CD14-positive monocyte (primary cell): ENCODE measurements around the gene RAB25. TPM values are rescaled to one million over a fixed set of nuclear protein-coding genes. Genes with fewer than 3 reads are reported as not detected.
"Not testable (repeated sequence)": the region's sequence is repeated elsewhere in the genome, so short reads cannot be mapped to it uniquely, and the experiment has no call there.

Experiments used
- DNase-seq, 3 donors: peaks; one replicate each; pipeline ENCODE4 v3.0.0-alpha.2; 2011 to 2022
- H2AFZ ChIP-seq: 2 replicates; pipeline ENCODE4 v1.6.0; 2012; ENCODE audit warnings: mild to moderate bottlenecking, low read depth, low read length, inconsistent platforms; ENCODE audit not compliant: insufficient read depth, poor library complexity, severe bottlenecking
- H3K27ac ChIP-seq, 2 donors: 1 replicate in 1 of 2; 2 replicates in 1 of 2; pipeline ENCODE4 v1.5.1; 2012 to 2013; ENCODE audit warnings: low read length in 2 of 2, control low read depth in 1 of 2, inconsistent platforms in 1 of 2, low read depth in 1 of 2, mild to moderate bottlenecking in 1 of 2
- H3K27me3 ChIP-seq, 2 donors: one replicate each; pipeline versions ENCODE4 v1.6.0 to v1.6.1; 2011 to 2013; ENCODE audit warnings: low read length in 2 of 2; ENCODE audit not compliant: control insufficient read depth in 2 of 2, insufficient read depth in 2 of 2
- H3K36me3 ChIP-seq, 2 donors: replicated peaks in 1 of 2; 1 replicate in 1 of 2; 2 replicates in 1 of 2; pipeline versions ENCODE4 v1.5.1 to v1.6.1; 2012 to 2013; ENCODE audit warnings: low read length in 2 of 2, control low read depth in 1 of 2, inconsistent platforms in 1 of 2, mild to moderate bottlenecking in 1 of 2; ENCODE audit not compliant: insufficient read depth in 2 of 2, control insufficient read depth in 1 of 2
- H3K4me1 ChIP-seq, 2 donors: 1 replicate in 1 of 2; 2 replicates in 1 of 2; pipeline versions ENCODE4 v1.5.1 to v1.6.1; 2012 to 2013; ENCODE audit warnings: low read length in 2 of 2, control low read depth in 1 of 2, inconsistent platforms in 1 of 2, mild to moderate bottlenecking in 1 of 2, moderate library complexity in 1 of 2; ENCODE audit not compliant: insufficient read depth in 2 of 2, control insufficient read depth in 1 of 2
- H3K4me2 ChIP-seq: replicated peaks from 2 replicates; pipeline ENCODE3; 2012; ENCODE audit warnings: low read length, moderate library complexity, mild to moderate bottlenecking; ENCODE audit not compliant: poor library complexity, severe bottlenecking; ENCODE audit errors: extremely low read depth
- H3K4me3 ChIP-seq, 3 experiments: fragments of 200-600 bp in 1 of 3; sonication (generic) in 1 of 3; replicated peaks in 1 of 3; 1 replicate in 2 of 3; 2 replicates in 1 of 3; pipeline ENCODE4 v1.5.1; 2011 to 2013; ENCODE audit warnings: low read length in 3 of 3, mild to moderate bottlenecking in 3 of 3, control low read depth in 2 of 3, low read depth in 2 of 3, inconsistent platforms in 1 of 3, moderate library complexity in 1 of 3
- H3K79me2 ChIP-seq: 2 replicates; pipeline ENCODE4 v1.6.0; 2012; ENCODE audit warnings: mild to moderate bottlenecking, control low read depth, inconsistent platforms, low read length, moderate library complexity; ENCODE audit not compliant: insufficient read depth
- H3K9ac ChIP-seq: 2 replicates; pipeline ENCODE4 v1.6.0; 2017; ENCODE audit warnings: low read length, mild to moderate bottlenecking; ENCODE audit not compliant: insufficient read depth, poor library complexity, severe bottlenecking
- H3K9me3 ChIP-seq, 2 donors: replicated peaks in 1 of 2; 1 replicate in 1 of 2; 2 replicates in 1 of 2; pipeline versions ENCODE4 v1.5.1 to v1.6.1; 2012 to 2013; ENCODE audit warnings: low read length in 2 of 2, control low read depth in 1 of 2; ENCODE audit not compliant: control insufficient read depth in 1 of 2, insufficient read depth in 1 of 2
- H4K20me1 ChIP-seq: 2 replicates; pipeline ENCODE4 v1.6.0; 2012; ENCODE audit warnings: mild to moderate bottlenecking, low read length, control low read depth, moderate library complexity; ENCODE audit not compliant: insufficient read depth
- H3K27ac Mint-ChIP-seq, 7 donors: one replicate each; pipeline ENCODE4 v1.8.0; 2020; ENCODE audit warnings: mild to moderate bottlenecking in 7 of 7, mixed read lengths in 7 of 7, moderate library complexity in 6 of 7, inconsistent platforms in 2 of 7
- H3K27me3 Mint-ChIP-seq, 3 donors: one replicate each; pipeline ENCODE4 v1.8.0; 2021 to 2022; ENCODE audit warnings: low read depth in 3 of 3, mild to moderate bottlenecking in 3 of 3, mixed read lengths in 3 of 3, moderate library complexity in 3 of 3, inconsistent platforms in 1 of 3
- H3K36me3 Mint-ChIP-seq, 2 donors: one replicate each; pipeline ENCODE4 v1.8.0; 2020; ENCODE audit warnings: mixed read lengths in 2 of 2, inconsistent platforms in 1 of 2, mild to moderate bottlenecking in 1 of 2
- H3K4me1 Mint-ChIP-seq: one replicate; pipeline ENCODE4 v1.8.0; 2020; ENCODE audit warnings: mild to moderate bottlenecking, mixed read lengths
- H3K4me3 Mint-ChIP-seq, 2 donors: one replicate each; pipeline ENCODE4 v1.8.0; 2020; ENCODE audit warnings: mild to moderate bottlenecking in 2 of 2, mixed read lengths in 2 of 2, moderate library complexity in 1 of 2
- H3K9me3 Mint-ChIP-seq, 7 donors: one replicate each; pipeline ENCODE4 v1.8.0; 2020 to 2022; ENCODE audit warnings: mixed read lengths in 7 of 7, mild to moderate bottlenecking in 6 of 7, moderate library complexity in 6 of 7, inconsistent platforms in 2 of 7
- WGBS: methylation state at CpG from one replicate; pipeline ENCODE4 v1.1.5; 2013; ENCODE audit warnings: missing lambda C conversion rate; ENCODE audit not compliant: insufficient coverage; 5-methylcytosine and 5-hydroxymethylcytosine counted together
- intact Hi-C, 2 donors: fragments of 100-400 bp; cut with micrococcal nuclease; formaldehyde crosslinking; loops; one replicate each; pipeline versions ENCODE4 v1.15.0 to v1.15.1; 2023
- polyA plus RNA-seq, 3 donors: library from polyadenylated mRNA; depleted of rRNA in 1 of 3; unstranded in 2 of 3; stranded (reverse) in 1 of 3; fragments of 300-500 nt in 2 of 3; fragments of >200 nt in 1 of 3; fragmentation: Illumina TruSeq in 2 of 3; gene quantifications; 1 replicate in 2 of 3; 2 replicates in 1 of 3; pipeline ENCODE4 v1.2.3, GENCODE V29; 2012 to 2021
- TF ChIP-seq, protein P1 (sequence below): fragments of 200-600 bp; IDR thresholded peaks from one replicate; pipeline ENCODE4 v1.8.0; 2022; ENCODE audit warnings: antibody characterized with exemption, mild to moderate bottlenecking

Gene RAB25
- polyA plus RNA-seq, 3 donors: 0.23 TPM; not detected in 2

DNA sequence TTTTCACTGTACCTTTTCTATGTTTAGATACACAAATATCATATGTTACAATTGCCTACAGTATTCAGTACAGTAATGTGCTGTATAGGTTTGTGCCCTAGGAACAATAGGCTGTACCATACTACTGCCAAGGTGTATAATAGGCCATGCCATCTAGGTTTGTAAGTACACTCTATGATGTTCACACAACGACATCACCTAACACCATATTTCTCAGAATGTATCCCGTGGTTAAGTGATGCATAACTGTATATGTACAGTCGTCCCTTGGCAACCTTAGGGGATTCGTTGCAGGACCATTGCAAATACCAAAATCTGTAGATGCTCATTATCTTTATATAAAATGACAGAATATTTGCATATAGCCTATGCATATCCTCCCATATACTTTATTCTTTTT, 34.4 kb upstream of the RAB25 start:
- intact Hi-C loops: loop anchor here in 1 of 2 donors (2.0 kb wide), 1 partner anchor 24 kb away; no protein-coding TSS in a partner anchor
- H2AFZ ChIP-seq: no peak overlapping the region
- no peak overlapping the region for H3K9ac ChIP-seq
- H3K4me2 ChIP-seq: no peak overlapping the region
- H3K9me3 ChIP-seq: no peaks in the 10 kb centered on the region
- no peaks in the 10 kb centered on the region for H3K4me1 ChIP-seq
- TF ChIP-seq, protein P1, sequence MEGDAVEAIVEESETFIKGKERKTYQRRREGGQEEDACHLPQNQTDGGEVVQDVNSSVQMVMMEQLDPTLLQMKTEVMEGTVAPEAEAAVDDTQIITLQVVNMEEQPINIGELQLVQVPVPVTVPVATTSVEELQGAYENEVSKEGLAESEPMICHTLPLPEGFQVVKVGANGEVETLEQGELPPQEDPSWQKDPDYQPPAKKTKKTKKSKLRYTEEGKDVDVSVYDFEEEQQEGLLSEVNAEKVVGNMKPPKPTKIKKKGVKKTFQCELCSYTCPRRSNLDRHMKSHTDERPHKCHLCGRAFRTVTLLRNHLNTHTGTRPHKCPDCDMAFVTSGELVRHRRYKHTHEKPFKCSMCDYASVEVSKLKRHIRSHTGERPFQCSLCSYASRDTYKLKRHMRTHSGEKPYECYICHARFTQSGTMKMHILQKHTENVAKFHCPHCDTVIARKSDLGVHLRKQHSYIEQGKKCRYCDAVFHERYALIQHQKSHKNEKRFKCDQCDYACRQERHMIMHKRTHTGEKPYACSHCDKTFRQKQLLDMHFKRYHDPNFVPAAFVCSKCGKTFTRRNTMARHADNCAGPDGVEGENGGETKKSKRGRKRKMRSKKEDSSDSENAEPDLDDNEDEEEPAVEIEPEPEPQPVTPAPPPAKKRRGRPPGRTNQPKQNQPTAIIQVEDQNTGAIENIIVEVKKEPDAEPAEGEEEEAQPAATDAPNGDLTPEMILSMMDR: no peak
- DNase-seq: no peak
- no peaks in the 10 kb centered on the region for H3K36me3 ChIP-seq
- H3K4me3 ChIP-seq: no peak overlapping the region
- no peaks in the 10 kb centered on the region for H4K20me1 ChIP-seq
- Mint-ChIP-seq H3K9me3 (peaks cover 0 to 3% (median 0%) of the 10 kb centered on the region in 7 donors), H3K27ac (no peak overlapping the region), H3K4me1 (peaks cover 4% of the 10 kb centered on the region), H3K4me3 (no peak overlapping the region), H3K36me3 (no peaks in the 10 kb centered on the region), H3K27me3 (peaks cover 11 to 19% (median 17%) of the 10 kb centered on the region in 3 donors)
- no peaks in the 10 kb centered on the region for H3K79me2 ChIP-seq
- no CpG with 5 or more reads among the region's 4 CpGs for WGBS
- H3K27me3 ChIP-seq: no peaks in the 10 kb centered on the region
- no peak overlapping the region for H3K27ac ChIP-seq

DNA sequence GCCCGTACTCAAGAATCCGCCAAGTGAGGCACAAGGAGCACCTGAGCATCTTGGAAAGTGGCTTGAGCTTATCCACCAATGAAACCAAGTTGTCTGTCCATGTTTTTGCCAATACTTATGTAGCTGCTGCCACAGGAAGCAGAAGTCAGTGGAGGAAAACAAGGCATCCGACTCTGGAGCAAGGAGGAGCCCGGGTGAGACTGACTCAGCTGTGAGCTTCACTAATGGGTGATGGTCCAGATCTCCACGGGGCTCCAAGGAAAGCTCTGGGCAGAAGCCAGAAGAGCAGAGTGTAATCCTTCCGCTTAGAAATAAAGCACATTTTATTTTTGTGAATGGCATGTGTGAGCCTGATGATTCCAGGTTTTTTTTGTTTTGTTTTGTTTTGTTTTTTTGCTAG, 27.9 kb upstream of the RAB25 start:
- peaks cover 2% of the 10 kb centered on the region for H3K4me1 Mint-ChIP-seq
- H3K27ac Mint-ChIP-seq: no peak overlapping the region

DNA sequence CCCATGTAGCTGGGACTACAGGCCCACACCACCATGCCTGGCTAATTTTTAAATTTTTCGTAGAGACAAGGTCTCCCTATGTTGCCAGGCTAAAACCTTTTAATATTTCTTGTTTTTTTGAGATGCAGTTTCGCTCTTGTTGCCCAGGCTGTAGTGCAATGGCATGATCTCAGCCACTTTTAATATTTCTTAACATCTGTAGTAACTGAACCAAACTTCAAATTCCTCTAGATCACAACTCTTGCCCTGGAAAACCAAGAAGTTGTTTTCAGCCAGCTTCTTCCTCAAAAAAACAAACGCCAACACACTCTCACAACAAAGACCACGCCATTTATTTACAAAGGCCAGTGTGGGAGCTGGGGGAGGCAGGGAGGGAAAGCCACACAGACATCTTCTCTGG, 26.0 kb upstream of the RAB25 start:
- H4K20me1 ChIP-seq, H3K4me2 ChIP-seq, H3K9me3 ChIP-seq, H3K4me1 Mint-ChIP-seq, H3K9ac ChIP-seq, H3K4me1 ChIP-seq, H3K27ac Mint-ChIP-seq, DNase-seq, H3K27me3 ChIP-seq, H3K4me3 Mint-ChIP-seq, H3K4me3 ChIP-seq, H3K27ac ChIP-seq, H3K27me3 Mint-ChIP-seq, intact Hi-C loops, H2AFZ ChIP-seq, H3K36me3 ChIP-seq, H3K9me3 Mint-ChIP-seq, H3K79me2 ChIP-seq: not testable (repeated sequence)
- 100% methylated on average over 1 of the region's 4 CpGs for WGBS
- peaks cover 13 to 29% of the 10 kb centered on the region in 2 donors for H3K36me3 Mint-ChIP-seq

More for the DNA sequence above, 27.9 kb upstream of the RAB25 start:
- WGBS: 48% methylated on average over 4 of the region's 6 CpGs
- Mint-ChIP-seq H3K27me3 (peaks cover 2 to 9% (median 4%) of the 10 kb centered on the region in 3 donors), H3K9me3 (peaks cover 0 to 1% (median 0%) of the 10 kb centered on the region in 7 donors), H3K4me3 (no peak overlapping the region), H3K36me3 (peaks cover 10 to 16% of the 10 kb centered on the region in 2 donors)
- Histone ChIP-seq H3K79me2 (no peaks in the 10 kb centered on the region), H2AFZ (no peak overlapping the region), H3K36me3 (peaks cover 5 to 8% of the 10 kb centered on the region in 2 donors), H3K27me3 (no peaks in the 10 kb centered on the region), H3K9ac (no peak overlapping the region), H3K4me1 (no peaks in the 10 kb centered on the region), H3K4me2 (no peak overlapping the region), H3K27ac (no peak overlapping the region), H3K4me3 (no peak overlapping the region), H3K9me3 (no peaks in the 10 kb centered on the region), H4K20me1 (no peaks in the 10 kb centered on the region)
- TF ChIP-seq, protein P1: no peak
- no peak for DNase-seq
- intact Hi-C loops: no loop called here
